Pons (tissue), 1 donor: ENCODE data around the gene CNOT1.
"Not testable (repeated sequence)": the region's sequence is repeated elsewhere in the genome, so short reads cannot be mapped to it uniquely, and the experiment has no call there.

Source experiments
- DNase-seq: peaks from one replicate; pipeline ENCODE4 v3.0.0-alpha.2; 2016; ENCODE audit warnings: low spot score

CNOT1 gene

GRCh38 chr16:58582133-58582532 lies 47.5 kb downstream of the CNOT1 start:
- no peak for DNase-seq

- no peak for DNase-seq
Observed at GRCh38 chr16:58579587-58579986, 50.0 kb downstream of the CNOT1 start.

GRCh38 chr16:58578642-58579041 lies 51.0 kb downstream of the CNOT1 start:
- DNase-seq: no peak

GRCh38 chr16:58577141-58577540 lies 52.5 kb downstream of the CNOT1 start:
- no peak for DNase-seq

- DNase-seq: no peak
Observed at GRCh38 chr16:58574895-58575294, 54.7 kb downstream of the CNOT1 start.

- DNase-seq: not testable (repeated sequence)
Observed at GRCh38 chr16:58565697-58566096, 63.9 kb downstream of the CNOT1 start.

- no peak for DNase-seq
Observed at GRCh38 chr16:58563775-58564174, 65.9 kb downstream of the CNOT1 start.

GRCh38 chr16:58563235-58563634 lies 66.4 kb downstream of the CNOT1 start:
- DNase-seq: no peak

- no peak for DNase-seq
Observed at GRCh38 chr16:58556678-58557077, 72.9 kb downstream of the CNOT1 start.

GRCh38 chr16:58551496-58551895 lies 78.1 kb downstream of the CNOT1 start:
- DNase-seq: no peak

- DNase-seq: no peak
Observed at GRCh38 chr16:58548378-58548777, 81.2 kb downstream of the CNOT1 start.

- no peak for DNase-seq
Observed at GRCh38 chr16:58543685-58544084, 85.9 kb downstream of the CNOT1 start.

GRCh38 chr16:58542291-58542690 lies 87.3 kb downstream of the CNOT1 start:
- no peak for DNase-seq

GRCh38 chr16:58541711-58542110 lies 87.9 kb downstream of the CNOT1 start:
- no peak for DNase-seq

- no peak for DNase-seq
Observed at GRCh38 chr16:58537124-58537906, 92.3 kb downstream of the CNOT1 start.

- DNase-seq: no peak
Observed at GRCh38 chr16:58536278-58536677, 93.3 kb downstream of the CNOT1 start.

GRCh38 chr16:58535100-58535499 lies 94.5 kb downstream of the CNOT1 start:
- DNase-seq: no peak

GRCh38 chr16:58533751-58534470 lies 95.7 kb downstream of the CNOT1 start:
- DNase-seq: no peak

GRCh38 chr16:58532414-58532813 lies 97.2 kb downstream of the CNOT1 start:
- DNase-seq: no peak

GRCh38 chr16:58530179-58530578 lies 99.4 kb downstream of the CNOT1 start:
- no peak for DNase-seq

GRCh38 chr16:58519707-58520106 lies 109.9 kb downstream of the CNOT1 start:
- DNase-seq: no peak

GRCh38 chr16:58518980-58519368 lies 110.7 kb downstream of the CNOT1 start:
- DNase-seq: no peak
